Adrenal gland (tissue), 12 donors: ENCODE data around the gene CYS1. TPM values are rescaled to one million over a fixed set of nuclear protein-coding genes. Genes with fewer than 3 reads are reported as not detected.

Experiments
- DNase-seq, 7 donors: peaks; one replicate each; pipeline ENCODE4 v3.0.0-alpha.2; 2019 to 2020
- H3K27ac ChIP-seq, 5 donors: fragments of 200-600 bp; sonication (generic) in 4 of 5; 1 replicate in 3 of 5; 2 replicates in 2 of 5; pipeline versions ENCODE4 v1.5.1 to v1.8.0; 2016 to 2020; ENCODE audit warnings: mild to moderate bottlenecking in 1 of 5
- H3K27me3 ChIP-seq: fragments of 200-600 bp; 2 replicates; pipeline ENCODE4 v1.8.0; 2021
- H3K36me3 ChIP-seq, 2 donors: fragments of 200-600 bp; replicated peaks in 1 of 2; 1 replicate in 1 of 2; 2 replicates in 1 of 2; pipeline versions ENCODE4 v1.5.1 to v1.8.0; 2018 to 2022
- H3K4me1 ChIP-seq, 2 donors: fragments of 200-600 bp; replicated peaks in 1 of 2; 1 replicate in 1 of 2; 2 replicates in 1 of 2; pipeline versions ENCODE4 v1.5.1 to v1.8.0; 2018 to 2021
- H3K4me3 ChIP-seq, 4 donors: fragments of 200-600 bp; sonication (generic) in 3 of 4; one replicate each; pipeline ENCODE4 v1.5.1; 2016 to 2018
- H3K9me3 ChIP-seq, 3 donors: fragments of 200-600 bp; sonication (generic) in 1 of 3; replicated peaks in 1 of 3; 1 replicate in 2 of 3; 2 replicates in 1 of 3; pipeline versions ENCODE4 v1.5.1 to v1.8.0; 2016 to 2021
- POLR2A ChIP-seq, 2 donors: fragments of 450-650 bp; IDR thresholded peaks; one replicate each; pipeline ENCODE4 v1.6.1; 2017; ENCODE audit warnings: antibody characterized with exemption in 2 of 2, mild to moderate bottlenecking in 2 of 2, moderate library complexity in 1 of 2
- WGBS, 4 donors: extraction: QIAGEN DNeasy Blood & Tissue Kit in 2 of 4; methylation state at CpG; one replicate each; pipeline versions ENCODE4 v1.1.5 to v1.1.7; 2013 to 2017; 5-methylcytosine and 5-hydroxymethylcytosine counted together
- intact Hi-C, 2 donors: fragments of 100-400 bp; cut with DNase I; formaldehyde crosslinking; loops; one replicate each; pipeline versions ENCODE4 v1.14.1 to v1.15.0; 2022 to 2023
- polyA plus RNA-seq, 3 donors: library from polyadenylated mRNA; stranded (reverse); fragments of 200-250 nt in 2 of 3; fragments of 350-450 nt in 1 of 3; fragmentation: Illumina TruSeq in 1 of 3; extraction: RNeasy Lipid Tissue Mini Kit (QIAGEN cat#74804) in 1 of 3; gene quantifications; one replicate each; pipeline ENCODE4 v1.2.3, GENCODE V29; 2013 to 2014
- total RNA-seq, 9 donors: library from RNA; depleted of rRNA in 4 of 9; stranded (reverse); fragments of >200 nt in 4 of 9; fragments of 120-200 nt in 1 of 9; fragmentation: NEBNext Ultra II Directional in 1 of 9; extraction: Animal tissue kit (Norgen Biotek cat#: 25700) in 1 of 9; gene quantifications; one replicate each; pipeline versions ENCODE4 v1.1.0 to v1.2.4, GENCODE V29; 2013 to 2023
- TF ChIP-seq, protein P1 (sequence below), 6 experiments: fragments of 450-650 bp in 4 of 6; fragments of 200-600 bp in 2 of 6; sonication (generic) in 1 of 6; IDR thresholded peaks; 1 replicate in 5 of 6; 2 replicates in 1 of 6; pipeline versions ENCODE4 v1.5.1 to v1.8.0; 2016 to 2021; ENCODE audit warnings: antibody characterized with exemption in 6 of 6, mild to moderate bottlenecking in 2 of 6, moderate library complexity in 1 of 6
- donor health status: healthy with polysubstance abuse.
- donor health status: Bipolar disorder and iron deficiency.
- donor health status: DM: yes; HTN: yes; CAD: no.
- donor health status: DM: no; HTN: no; CAD: no.
- donor health status: DM: no; HTN: no; CAD: no.
- donor health status: DM: yes; HTN: yes; CAD: no.

The CYS1 gene
- total and polyA plus RNA-seq, 12 donors = 0.05 to 3.6 (median 1.1) TPM

DNA sequence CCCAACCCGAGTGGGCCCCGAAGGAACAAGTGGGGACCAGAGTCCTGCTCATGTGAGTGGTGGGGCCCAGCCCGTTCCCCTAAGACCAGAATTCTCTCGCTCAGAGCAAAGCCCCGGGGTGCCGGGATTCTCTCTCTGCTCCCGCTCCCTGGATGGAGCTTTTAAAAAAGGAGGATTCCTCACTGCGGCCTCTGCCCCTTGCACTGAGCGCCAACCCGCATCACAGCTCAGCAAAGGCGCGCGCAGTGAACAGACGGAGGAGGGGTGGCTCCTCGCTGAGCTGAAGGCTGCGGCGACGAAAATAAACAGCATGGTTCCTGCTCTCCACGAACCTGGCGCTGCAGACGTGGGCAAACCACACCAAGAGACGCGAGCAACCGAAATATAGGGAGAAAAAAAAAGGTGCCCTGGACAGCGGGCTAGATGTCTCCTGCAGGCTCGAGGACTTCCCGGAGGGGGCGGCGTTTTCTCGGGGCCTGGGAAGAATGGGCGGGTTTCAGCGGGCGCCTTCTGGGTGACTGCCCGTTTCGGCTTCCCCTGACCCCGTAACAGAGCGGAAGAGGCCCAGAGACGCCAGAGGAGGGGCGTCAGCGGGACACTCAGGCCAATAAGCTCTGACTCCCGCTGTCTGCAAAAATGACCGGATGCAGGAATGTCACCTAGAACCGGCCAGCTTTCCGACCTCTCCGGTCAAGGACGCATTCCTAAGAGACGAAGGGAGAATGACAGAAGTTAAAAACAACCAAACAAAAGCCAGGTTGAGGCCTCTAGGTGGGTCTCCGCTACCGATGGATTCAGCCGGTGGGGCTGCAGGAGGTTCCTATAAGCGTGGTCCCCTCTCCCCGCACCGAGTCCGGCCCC is 37.7 kb downstream of the CYS1 start:
- Histone ChIP-seq H3K9me3 (no peaks in the 10 kb centered on the region), H3K27me3 (no peaks in the 10 kb centered on the region), H3K27ac (peak overlapping the region; percentile 70 to 100 (median 94)), H3K4me1 (peaks cover 47 to 51% of the 10 kb centered on the region in 2 donors), H3K36me3 (peaks cover 0 to 15% of the 10 kb centered on the region in 2 donors), H3K4me3 (peak overlapping the region in 2 of 4 donors; percentile 25 to 54)
- DNase-seq = peak; percentile 85 to 95 (median 95)
- 16 to 22% (median 16%) methylated on average over 48 to 54 of the region's 54 CpGs for WGBS, 4 donors
- intact Hi-C loops = no loop called here
- TF ChIP-seq POLR2A (IDR thresholded peaks at IDR 0.05) = peak; percentile 43 to 84
- TF ChIP-seq, protein P1, sequence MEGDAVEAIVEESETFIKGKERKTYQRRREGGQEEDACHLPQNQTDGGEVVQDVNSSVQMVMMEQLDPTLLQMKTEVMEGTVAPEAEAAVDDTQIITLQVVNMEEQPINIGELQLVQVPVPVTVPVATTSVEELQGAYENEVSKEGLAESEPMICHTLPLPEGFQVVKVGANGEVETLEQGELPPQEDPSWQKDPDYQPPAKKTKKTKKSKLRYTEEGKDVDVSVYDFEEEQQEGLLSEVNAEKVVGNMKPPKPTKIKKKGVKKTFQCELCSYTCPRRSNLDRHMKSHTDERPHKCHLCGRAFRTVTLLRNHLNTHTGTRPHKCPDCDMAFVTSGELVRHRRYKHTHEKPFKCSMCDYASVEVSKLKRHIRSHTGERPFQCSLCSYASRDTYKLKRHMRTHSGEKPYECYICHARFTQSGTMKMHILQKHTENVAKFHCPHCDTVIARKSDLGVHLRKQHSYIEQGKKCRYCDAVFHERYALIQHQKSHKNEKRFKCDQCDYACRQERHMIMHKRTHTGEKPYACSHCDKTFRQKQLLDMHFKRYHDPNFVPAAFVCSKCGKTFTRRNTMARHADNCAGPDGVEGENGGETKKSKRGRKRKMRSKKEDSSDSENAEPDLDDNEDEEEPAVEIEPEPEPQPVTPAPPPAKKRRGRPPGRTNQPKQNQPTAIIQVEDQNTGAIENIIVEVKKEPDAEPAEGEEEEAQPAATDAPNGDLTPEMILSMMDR (IDR thresholded peaks at IDR 0.05) = peak in 3 of 6 experiments; percentile 11 to 38 (median 17)

- Histone ChIP-seq H3K9me3 (no peaks in the 10 kb centered on the region), H3K4me3 (peak overlapping the region in 1 of 4 donors; percentile 54), H3K4me1 (peaks cover 56 to 59% of the 10 kb centered on the region in 2 donors), H3K36me3 (peaks cover 0 to 7% of the 10 kb centered on the region in 2 donors), H3K27ac (peak overlapping the region; percentile 70 to 100 (median 94)), H3K27me3 (no peaks in the 10 kb centered on the region)
- intact Hi-C loops = no loop called here
- 83 to 87% (median 85%) methylated on average over 14 of the region's 14 CpGs for WGBS, 4 donors
- DNase-seq = no peak
- TF ChIP-seq, protein P1 (IDR thresholded peaks at IDR 0.05) = no peak
- TF ChIP-seq POLR2A (IDR thresholded peaks at IDR 0.05) = no peak
These were observed 38.5 kb downstream of the CYS1 start for GRCh38 chr2:10041711-10042110.

- Histone ChIP-seq H3K27me3 (no peaks in the 10 kb centered on the region), H3K4me1 (peaks cover 63% of the 10 kb centered on the region in 2 donors), H3K27ac (peak overlapping the region in 4 of 5 donors; percentile 60 to 100 (median 95)), H3K9me3 (no peaks in the 10 kb centered on the region), H3K36me3 (no peaks in the 10 kb centered on the region), H3K4me3 (no peak overlapping the region)
- 44 to 57% (median 50%) methylated on average over 10 to 16 of the region's 16 CpGs for WGBS, 4 donors
- DNase-seq = peak; percentile 80 to 94 (median 91)
- intact Hi-C loops = no loop called here
- TF ChIP-seq POLR2A (IDR thresholded peaks at IDR 0.05) = peak in 1 of 2 donors; percentile 79
- TF ChIP-seq, protein P1 (IDR thresholded peaks at IDR 0.05) = peak in 2 of 6 experiments; percentile 23 to 34
These were observed 40.4 kb downstream of the CYS1 start for GRCh38 chr2:10039658-10040410.

GRCh38 chr2:10038716-10039115 is 41.5 kb downstream of the CYS1 start:
- intact Hi-C loops = no loop called here
- H3K27ac ChIP-seq = no peak overlapping the region
- no peak overlapping the region for H3K4me3 ChIP-seq
- H3K27me3 ChIP-seq = no peaks in the 10 kb centered on the region
- H3K9me3 ChIP-seq = no peaks in the 10 kb centered on the region
- no peak for DNase-seq
- peaks cover 66 to 71% of the 10 kb centered on the region in 2 donors for H3K4me1 ChIP-seq
- TF ChIP-seq, protein P1 (IDR thresholded peaks at IDR 0.05) = no peak
- no peak for TF ChIP-seq POLR2A (IDR thresholded peaks at IDR 0.05)
- H3K36me3 ChIP-seq = no peaks in the 10 kb centered on the region
